ENCODE results near the gene CEP43. TPM values are rescaled to one million over a fixed set of nuclear protein-coding genes. Genes with fewer than 3 reads are reported as not detected.

The CEP43 gene
- total RNA-seq, 1 donor from 2014 or later: 11.1 TPM

GRCh38 chr6:167013067-167013466, 13.9 kb downstream of the CEP43 start:
- no peak for DNase-seq (ENCODE audit: low read depth, low spot score)

DNA sequence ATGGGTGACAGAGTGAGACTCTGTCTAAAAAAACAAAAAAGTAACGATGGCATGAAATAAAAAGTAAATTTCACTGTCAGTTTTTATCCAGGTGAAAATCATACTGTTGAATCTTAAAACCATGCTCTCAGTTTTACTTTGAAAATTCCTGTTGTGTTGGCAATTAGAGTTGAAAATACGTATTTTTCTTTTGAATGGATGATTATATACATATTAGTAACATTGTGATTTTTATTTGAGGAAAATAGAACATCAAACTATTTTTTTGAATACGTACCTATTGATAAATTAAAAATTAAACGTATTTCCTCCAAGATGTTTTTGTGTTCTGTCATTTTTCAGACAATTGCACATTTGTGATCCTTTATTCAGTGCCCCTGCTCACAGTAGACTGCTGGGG, 14.7 kb downstream of the CEP43 start:
- no peak for DNase-seq (ENCODE audit: low read depth, low spot score)

- no peak for DNase-seq (ENCODE audit: low read depth, low spot score)
Observed at GRCh38 chr6:167015302-167015701, 16.1 kb downstream of the CEP43 start.

GRCh38 chr6:167020206-167020605, 21.0 kb downstream of the CEP43 start:
- DNase-seq (ENCODE audit: low read depth, low spot score): no peak

DNA sequence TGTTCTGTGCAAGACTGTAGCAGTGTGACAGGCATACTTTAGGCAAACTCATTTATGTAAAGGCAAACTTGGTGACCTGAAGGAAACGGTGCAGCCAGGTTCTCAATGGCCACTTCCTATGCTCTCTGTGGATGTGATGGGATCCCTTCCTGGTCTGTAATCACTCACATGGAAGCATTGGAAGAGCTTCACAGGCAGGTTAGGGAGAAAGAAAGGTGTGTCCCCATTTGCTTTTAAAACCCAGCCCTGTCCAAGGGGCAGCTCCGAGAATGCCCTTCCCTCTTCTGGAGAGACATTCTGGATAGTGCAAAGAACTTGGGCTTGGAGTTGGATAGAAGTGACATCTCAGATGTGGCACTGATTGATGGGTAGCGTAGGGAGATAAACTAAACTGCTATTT, 28.1 kb downstream of the CEP43 start:
- DNase-seq (ENCODE audit: low read depth, low spot score): no peak

DNA sequence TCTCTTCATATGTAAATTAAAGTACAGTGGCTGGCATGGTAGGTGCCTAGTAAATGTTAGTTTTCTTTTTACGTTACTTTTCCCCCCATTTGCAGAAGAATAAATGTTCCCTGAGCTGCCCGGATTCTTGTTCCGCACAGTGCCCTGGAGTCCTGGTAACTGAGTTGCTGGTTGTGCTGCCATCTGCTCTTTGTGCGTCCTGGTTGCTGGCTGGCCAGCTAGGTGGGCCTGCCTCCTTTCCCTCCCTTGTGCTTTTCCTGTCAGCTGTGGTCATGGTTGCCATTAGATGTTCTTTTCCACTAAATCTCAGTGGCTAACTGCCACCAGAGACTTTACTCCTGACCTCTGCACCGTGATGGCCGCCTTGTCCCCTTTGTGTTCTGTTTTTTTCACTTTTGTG, 28.6 kb downstream of the CEP43 start:
- DNase-seq (ENCODE audit: low read depth, low spot score): no peak

GRCh38 chr6:167030222-167031072, 31.2 kb downstream of the CEP43 start:
- DNase-seq (ENCODE audit: low read depth, low spot score): no peak

- no peak for DNase-seq (ENCODE audit: low read depth, low spot score)
Observed at GRCh38 chr6:167031082-167031709, 32.0 kb downstream of the CEP43 start.

GRCh38 chr6:167034056-167034455, 34.9 kb downstream of the CEP43 start:
- DNase-seq (ENCODE audit: low read depth, low spot score): no peak

- no peak for DNase-seq (ENCODE audit: low read depth, low spot score)
Observed at GRCh38 chr6:167037762-167038161, 38.6 kb downstream of the CEP43 start.

DNA sequence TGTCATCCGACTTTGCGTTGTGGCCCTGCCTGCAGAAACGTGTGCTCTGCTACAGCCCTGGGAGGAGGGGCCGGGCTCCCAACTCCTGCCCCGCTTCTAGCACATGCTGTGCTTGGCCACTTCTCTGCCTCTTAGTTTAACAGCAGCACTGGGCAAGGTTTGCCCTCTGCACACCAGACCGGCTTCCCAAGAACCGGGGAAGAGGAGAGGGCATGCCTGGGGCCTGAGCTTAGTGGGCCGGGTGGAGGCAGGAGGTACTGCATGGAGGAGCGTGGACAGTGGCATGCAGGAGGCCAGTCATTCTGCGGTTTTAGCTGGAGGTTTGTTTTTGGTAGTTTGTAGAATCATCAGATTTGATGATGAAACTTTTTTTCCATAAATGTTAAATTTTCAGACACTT, 45.5 kb downstream of the CEP43 start:
- DNase-seq (ENCODE audit: low read depth, low spot score): no peak

GRCh38 chr6:167045828-167046580, 46.8 kb downstream of the CEP43 start:
- no peak for DNase-seq (ENCODE audit: low read depth, low spot score)

GRCh38 chr6:167046861-167047495, 47.8 kb downstream of the CEP43 start:
- no peak for DNase-seq (ENCODE audit: low read depth, low spot score)

GRCh38 chr6:167047554-167047953, 48.4 kb downstream of the CEP43 start:
- DNase-seq (ENCODE audit: low read depth, low spot score): no peak

Other genes starting within 250 kb of the CEP43 start
- 8.5 and 15.4 TPM in 2 replicates for gene RNASET2, start 42.8 kb upstream of the CEP43 start, total RNA-seq
- not detected in 2 replicates for gene CCR6, start 123.7 kb downstream of the CEP43 start, total RNA-seq
- gene GPR31, start 158.6 kb downstream of the CEP43 start, total RNA-seq: not detected in 2 replicates